ENCODE measurements around the gene OGN. TPM values are rescaled to one million over a fixed set of nuclear protein-coding genes. Genes with fewer than 3 reads are reported as not detected.

OGN gene
- total RNA-seq, 1 donor from 2014 or later, result 10.6 TPM

GRCh38 chr9:92359394-92359995 is 44.9 kb downstream of the OGN start:
- intact Hi-C loops (cut with DNase I), result no loop called here
- no peak for TF ChIP-seq CTCF (IDR thresholded peaks at IDR 0.05)
- ATAC-seq, result no peak
- H3K36me3 ChIP-seq, result no peaks in the 10 kb centered on the region
- H3K9me3 ChIP-seq, result no peaks in the 10 kb centered on the region
- H3K4me1 ChIP-seq, result no peaks in the 10 kb centered on the region
- H3K27me3 ChIP-seq, result no peaks in the 10 kb centered on the region
- DNase-seq, result no peak
- H3K27ac ChIP-seq, result no peak overlapping the region
- no peak overlapping the region for H3K4me3 ChIP-seq

DNA sequence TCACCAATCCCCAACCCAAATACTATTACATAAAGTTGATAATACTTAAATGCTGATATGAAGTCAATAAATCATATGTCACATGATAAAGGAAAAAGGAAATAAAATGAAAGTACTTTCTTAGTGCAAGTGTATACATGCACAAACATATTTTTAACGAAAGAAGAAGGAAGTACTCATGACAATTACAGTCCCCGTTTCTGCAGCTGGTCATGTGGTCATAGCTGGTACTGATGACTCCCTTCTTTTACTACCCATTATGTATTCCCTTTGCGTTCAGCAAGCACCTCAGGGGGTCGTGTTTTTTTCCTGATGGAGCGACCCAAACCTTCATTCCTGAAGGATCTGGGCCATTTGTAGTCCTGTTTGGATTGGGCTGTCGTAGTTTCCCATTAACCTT is 51.3 kb downstream of the OGN start:
- no peaks in the 10 kb centered on the region for H3K9me3 ChIP-seq
- peaks cover 4% of the 10 kb centered on the region for H3K4me1 ChIP-seq
- no peak for TF ChIP-seq CTCF (IDR thresholded peaks at IDR 0.05)
- intact Hi-C loops (cut with DNase I), result no loop called here
- no peaks in the 10 kb centered on the region for H3K27me3 ChIP-seq
- no peaks in the 10 kb centered on the region for H3K36me3 ChIP-seq
- H3K27ac ChIP-seq, result no peak overlapping the region
- ATAC-seq, result no peak
- no peak overlapping the region for H3K4me3 ChIP-seq
- no peak for DNase-seq

DNA sequence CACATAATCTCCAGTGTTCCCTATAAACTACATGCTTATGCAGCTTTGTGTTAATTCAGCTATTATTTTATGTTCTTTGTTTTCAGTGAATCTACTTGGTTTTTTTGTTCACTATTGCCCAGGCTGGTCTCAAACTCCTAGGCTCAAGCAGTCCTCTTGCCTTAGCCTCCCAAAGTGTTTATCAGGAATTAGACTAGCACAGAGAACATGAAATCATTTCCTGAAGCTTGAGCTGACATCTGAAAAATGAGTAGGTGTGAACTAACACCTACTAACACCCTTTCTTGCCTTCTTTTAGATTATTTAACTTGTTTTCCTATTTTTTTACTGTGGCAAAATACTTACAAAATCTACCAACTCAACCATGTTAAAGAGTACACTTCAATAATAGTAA is 53.6 kb downstream of the OGN start:
- H3K36me3 ChIP-seq, result no peaks in the 10 kb centered on the region
- no peak for TF ChIP-seq CTCF (IDR thresholded peaks at IDR 0.05)
- ATAC-seq, result no peak
- intact Hi-C loops (cut with DNase I), result no loop called here
- DNase-seq, result no peak
- H3K4me3 ChIP-seq, result no peak overlapping the region
- H3K9me3 ChIP-seq, result no peaks in the 10 kb centered on the region
- H3K4me1 ChIP-seq, result peaks cover 4% of the 10 kb centered on the region
- no peaks in the 10 kb centered on the region for H3K27me3 ChIP-seq
- no peak overlapping the region for H3K27ac ChIP-seq

- intact Hi-C loops (cut with DNase I), result loop anchor here (10.0 kb wide), 1 partner anchor 85 kb away; no protein-coding TSS in a partner anchor
- no peaks in the 10 kb centered on the region for H3K36me3 ChIP-seq
- no peak overlapping the region for H3K27ac ChIP-seq
- peaks cover 4% of the 10 kb centered on the region for H3K4me1 ChIP-seq
- H3K9me3 ChIP-seq, result no peaks in the 10 kb centered on the region
- DNase-seq, result no peak
- TF ChIP-seq CTCF (IDR thresholded peaks at IDR 0.05), result no peak
- no peaks in the 10 kb centered on the region for H3K27me3 ChIP-seq
- no peak overlapping the region for H3K4me3 ChIP-seq
- no peak for ATAC-seq
These were observed 54.3 kb downstream of the OGN start for GRCh38 chr9:92349771-92350739.

DNA sequence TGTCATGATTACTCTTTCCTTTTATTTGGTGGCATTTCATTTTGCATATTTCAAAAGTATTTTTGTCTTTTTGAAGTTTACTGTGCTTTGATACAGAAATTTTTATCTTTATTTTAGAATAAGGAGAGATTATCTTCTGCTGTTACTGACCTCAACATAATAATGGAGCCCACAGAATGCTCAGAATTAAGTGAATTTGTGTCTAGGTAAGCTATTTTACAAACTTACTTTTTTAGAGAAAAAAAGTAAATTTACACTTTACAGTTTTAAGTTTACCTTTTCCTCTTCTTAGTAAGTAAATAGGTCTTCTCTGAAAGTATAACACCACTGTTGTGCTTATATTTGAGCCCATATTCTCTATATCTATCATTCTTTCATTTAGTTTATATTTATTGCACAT is 58.8 kb downstream of the OGN start:
- no peak for TF ChIP-seq CTCF (IDR thresholded peaks at IDR 0.05)
- no peak for ATAC-seq
- no peaks in the 10 kb centered on the region for H3K36me3 ChIP-seq
- H3K27ac ChIP-seq, result no peak overlapping the region
- no peaks in the 10 kb centered on the region for H3K9me3 ChIP-seq
- intact Hi-C loops (cut with DNase I), result loop anchor here (10.0 kb wide), 1 partner anchor 89 kb away; no protein-coding TSS in a partner anchor
- H3K4me3 ChIP-seq, result no peak overlapping the region
- DNase-seq, result no peak
- H3K4me1 ChIP-seq, result peaks cover 4% of the 10 kb centered on the region
- H3K27me3 ChIP-seq, result no peaks in the 10 kb centered on the region
